ENCODE data around the gene RANBP1.

Gene RANBP1

GRCh38 chr22:20109411-20110358 lies 6.2 kb upstream of the RANBP1 start:
- DNase-seq: no peak

- DNase-seq: no peak
These were observed 5.4 kb upstream of the RANBP1 start for GRCh38 chr22:20110359-20110985.

DNA sequence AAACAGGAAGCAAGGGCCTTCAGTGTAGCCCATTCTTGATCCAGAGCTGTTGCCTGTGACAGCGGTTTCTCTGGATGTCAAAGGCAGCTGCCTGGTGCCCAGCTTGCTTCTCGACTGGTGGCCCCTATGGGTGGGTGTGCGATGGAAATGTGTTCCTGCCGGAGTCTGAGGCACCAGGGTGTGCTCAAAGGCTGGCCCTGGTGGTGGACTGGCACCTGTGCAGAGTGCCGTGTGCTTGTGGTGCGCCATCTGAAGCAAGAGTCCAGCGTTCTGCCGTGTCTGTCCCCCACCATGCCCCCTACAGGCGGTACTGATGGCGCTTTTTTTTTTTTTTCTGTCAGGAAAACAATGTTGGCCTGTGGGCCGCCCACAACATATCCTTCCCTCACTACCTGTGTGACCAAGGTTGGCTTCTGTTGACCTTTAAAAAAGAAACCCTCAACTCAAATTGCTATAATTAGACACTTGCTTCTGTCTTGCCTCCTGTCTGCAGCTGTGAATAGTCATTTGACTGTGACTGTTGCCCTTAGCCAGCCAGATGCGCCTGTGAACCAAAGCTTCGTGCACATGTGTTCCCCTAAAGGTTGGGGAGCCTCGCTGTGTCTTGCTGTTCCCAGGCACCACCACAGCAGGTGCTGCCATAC lies 4.7 kb upstream of the RANBP1 start:
- DNase-seq: no peak

GRCh38 chr22:20111689-20112622 lies 3.9 kb upstream of the RANBP1 start:
- no peak for DNase-seq

DNA sequence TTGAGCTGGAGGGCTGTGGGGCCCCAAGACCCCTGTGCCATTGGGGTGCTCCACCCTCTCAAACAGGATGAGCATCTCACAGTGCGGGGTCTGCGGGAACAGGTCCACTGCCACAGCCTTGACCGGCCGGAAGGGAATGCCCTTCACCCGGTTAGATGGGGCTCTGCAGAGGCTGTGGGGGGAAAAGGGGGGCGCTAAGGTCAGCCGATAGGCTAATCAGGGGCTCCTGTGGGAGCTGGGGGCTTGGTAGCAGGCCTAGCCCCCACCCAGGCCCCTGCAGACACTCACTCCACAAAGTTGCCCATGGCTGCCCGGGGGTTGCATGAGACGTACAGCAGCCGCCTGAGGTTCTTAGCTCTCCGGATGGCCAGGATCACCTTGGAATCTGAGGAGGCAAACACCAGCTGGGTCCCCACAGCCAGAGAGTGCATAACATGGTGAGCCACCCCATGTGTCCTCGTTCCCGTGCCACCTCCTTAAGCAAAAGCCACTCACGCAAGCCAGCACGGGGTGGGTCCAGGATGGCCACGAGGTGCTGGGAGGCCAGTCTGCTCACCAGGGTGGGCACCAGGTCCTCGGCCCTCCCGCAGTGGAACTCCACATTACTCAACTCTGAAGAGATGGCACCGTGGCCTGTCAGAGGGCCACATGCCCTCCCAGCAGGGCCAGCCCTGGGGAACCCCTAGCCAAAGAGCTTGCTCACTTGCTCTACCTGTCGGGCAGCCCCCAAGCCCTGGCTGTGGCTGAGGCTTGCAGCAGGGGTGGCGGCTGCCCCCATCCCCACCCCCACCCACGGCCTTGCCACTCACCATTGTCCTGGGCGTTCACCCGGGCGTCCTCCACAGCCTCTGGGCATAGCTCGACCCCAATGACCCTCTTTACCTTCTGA lies 3.0 kb upstream of the RANBP1 start:
- DNase-seq: no peak

GRCh38 chr22:20113551-20114310 lies 2.2 kb upstream of the RANBP1 start:
- DNase-seq: no peak

DNA sequence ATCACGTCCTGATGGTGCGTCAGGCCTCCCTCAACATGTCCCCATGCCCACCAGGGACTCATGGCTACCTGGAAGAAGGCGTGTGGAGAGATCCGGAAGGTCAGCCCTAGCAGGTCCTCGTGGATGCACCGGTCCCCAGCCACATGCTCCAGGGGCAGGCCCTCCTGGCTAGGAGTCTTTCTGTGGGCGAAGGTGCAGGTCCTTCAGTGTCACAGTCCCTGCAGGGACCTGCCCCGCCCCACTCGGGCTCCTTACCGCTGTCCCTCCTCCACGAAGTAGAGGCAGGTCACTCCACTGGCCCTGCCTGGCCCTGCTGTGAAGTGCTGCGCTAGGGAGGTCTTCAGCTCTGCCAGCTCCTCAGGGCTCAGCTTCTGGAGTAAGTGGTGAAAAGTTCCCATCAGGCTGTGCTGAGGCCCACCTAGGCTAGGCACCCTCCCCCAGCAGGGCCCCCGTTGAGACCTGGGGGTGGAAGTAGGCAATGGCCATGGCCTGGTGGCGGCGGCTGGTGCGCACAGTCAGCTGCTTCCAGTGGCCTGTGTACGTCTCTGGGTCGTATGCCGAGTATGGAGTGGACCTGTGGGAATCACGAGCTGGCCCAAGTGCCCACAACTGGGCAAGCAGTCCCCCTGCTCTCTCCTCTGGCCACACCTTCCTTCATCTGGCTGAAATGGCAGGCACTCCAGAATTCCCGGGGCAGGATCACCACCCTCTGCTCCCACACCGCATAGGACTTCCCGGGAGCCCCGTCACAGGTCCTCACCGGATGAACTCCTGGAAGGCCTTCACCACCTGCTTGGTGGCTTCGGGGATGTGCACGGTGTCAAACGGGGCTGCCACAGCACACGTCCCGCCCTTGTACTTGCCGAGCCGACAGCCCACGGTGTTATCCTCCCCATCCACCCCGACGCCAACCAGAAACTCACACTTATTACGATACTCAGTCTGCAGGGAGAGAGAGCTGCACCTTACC lies 1.1 kb upstream of the RANBP1 start:
- no peak for DNase-seq

- no peak for DNase-seq
These were observed 559 bp downstream of the RANBP1 start for GRCh38 chr22:20116376-20116950.

GRCh38 chr22:20116951-20117632 lies 1.2 kb downstream of the RANBP1 start, which contains the start of gene TRMT2A:
TRMT2A (minus strand) TSS chr22:20117226; CDS start chr22:20116906, 320 bp downstream.
- peak; percentile 99 for DNase-seq

- no peak for DNase-seq
These were observed 1.9 kb downstream of the RANBP1 start for GRCh38 chr22:20117633-20118299.

DNA sequence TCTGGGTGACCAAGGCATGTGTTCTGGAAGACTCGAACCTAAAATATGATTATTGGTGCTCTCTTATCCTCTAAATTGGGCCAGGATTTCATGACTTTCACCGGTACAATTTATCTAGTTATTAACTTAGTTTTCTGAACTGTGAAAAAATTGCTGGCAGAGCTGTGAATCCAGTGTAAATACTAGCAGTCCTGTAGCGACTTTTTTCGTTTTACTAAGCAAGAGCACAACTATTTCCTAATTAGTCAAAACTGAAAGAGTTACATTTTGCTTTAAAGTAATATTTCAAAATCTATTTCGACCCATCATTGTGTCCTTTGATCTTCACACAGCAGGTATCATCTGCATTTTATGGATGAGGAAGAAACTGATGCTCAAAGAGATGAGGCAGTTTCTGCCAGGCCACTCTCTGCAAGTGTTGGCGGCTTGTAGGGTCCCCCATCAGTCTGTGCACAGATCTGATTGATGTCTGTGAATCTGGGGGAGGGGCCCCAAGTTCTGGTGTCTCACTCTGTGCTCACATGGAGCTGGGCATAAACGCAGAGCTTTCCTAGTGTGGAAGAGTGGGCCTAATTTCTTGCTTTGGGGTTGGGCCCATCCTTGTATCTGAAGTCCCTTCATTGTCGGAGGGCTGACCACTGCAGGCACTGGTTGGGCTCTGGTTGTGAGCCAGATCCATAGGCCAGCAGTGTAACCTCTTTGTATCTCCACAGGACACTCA lies 2.6 kb downstream of the RANBP1 start:
- DNase-seq: no peak

DNA sequence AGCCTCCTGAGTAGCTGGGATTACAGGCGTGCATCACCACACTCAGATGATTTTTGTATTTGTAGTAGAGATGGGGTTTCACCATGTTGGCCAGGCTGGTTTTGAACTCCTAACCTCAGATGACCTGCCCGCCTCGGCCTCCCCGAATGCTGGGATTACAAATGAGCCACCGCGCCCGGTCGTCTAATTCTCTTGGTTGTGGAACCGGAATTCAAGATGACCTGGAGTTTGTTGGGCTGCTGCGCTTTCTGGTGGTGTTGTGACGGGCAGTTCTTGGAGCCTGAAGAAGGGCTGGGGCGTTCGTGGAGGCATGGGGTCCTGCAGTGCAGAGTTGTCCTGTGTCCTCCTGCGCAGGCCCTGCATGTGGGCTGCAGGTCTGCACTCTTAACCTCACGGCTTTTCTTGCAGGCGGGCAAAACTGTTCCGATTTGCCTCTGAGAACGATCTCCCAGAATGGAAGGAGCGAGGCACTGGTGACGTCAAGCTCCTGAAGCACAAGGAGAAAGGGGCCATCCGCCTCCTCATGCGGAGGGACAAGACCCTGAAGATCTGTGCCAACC lies 6.0 kb downstream of the RANBP1 start:
- DNase-seq: no peak

GRCh38 chr22:20123366-20124082 lies 7.6 kb downstream of the RANBP1 start:
- DNase-seq: no peak

DNA sequence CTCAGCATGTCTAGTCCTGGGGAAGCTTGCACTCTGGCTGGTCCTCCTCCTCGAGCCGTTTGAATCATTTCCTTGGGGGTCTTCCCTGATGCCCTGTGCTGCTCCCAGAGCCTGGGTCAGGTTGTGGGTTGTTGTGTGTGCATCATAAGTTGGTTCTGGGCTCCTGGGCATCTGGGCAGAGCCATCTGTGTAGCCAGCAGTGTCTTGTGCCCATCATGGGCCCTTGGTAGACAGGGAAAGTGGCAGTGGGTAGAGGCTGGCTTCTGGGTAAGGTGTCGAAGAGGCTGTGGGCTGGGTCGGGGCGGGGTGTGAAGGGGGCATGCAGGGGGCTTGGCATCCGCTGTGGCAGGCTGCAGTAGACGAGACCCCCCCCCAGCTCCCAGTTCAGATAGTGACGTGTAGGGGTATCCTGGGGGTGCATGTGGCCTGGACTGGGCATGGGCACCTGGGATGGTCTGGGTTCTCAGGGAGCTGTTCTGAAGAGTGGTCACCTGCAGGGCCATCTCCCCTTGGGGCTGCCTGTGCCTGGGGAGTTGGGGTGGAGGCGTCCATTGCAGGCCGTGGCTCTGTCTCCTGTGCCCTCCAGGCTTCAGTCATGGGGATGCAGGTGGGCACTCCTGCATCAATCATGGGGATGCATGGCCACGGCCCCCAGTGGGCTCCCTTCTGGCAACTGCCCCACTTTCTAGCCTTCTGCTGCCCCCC lies 8.3 kb downstream of the RANBP1 start:
- DNase-seq: no peak

Measured in right hindlimb (tissue), 1 donor.